HG02884 (cell line): ENCODE results near the gene SLC2A10.
"Not testable (repeated sequence)": the region's sequence is repeated elsewhere in the genome, so short reads cannot be mapped to it uniquely, and the experiment has no call there.

Experiments
- ATAC-seq: cut with Tn5 transposase; IDR thresholded peaks from one replicate; pipeline ENCODE4 v1.9.1; 2021; ENCODE audit warnings: mild to moderate bottlenecking, moderate library complexity; ENCODE audit not compliant: unreplicated experiment

SLC2A10 gene

GRCh38 chr20:46709459-46710152, at the start of gene SLC2A10:
Gene SLC2A10 (plus strand): TSS chr20:46709649. CDS start chr20:46709737, 88 bp downstream.
- no peak for ATAC-seq

GRCh38 chr20:46660487-46660886, 49.0 kb upstream of the SLC2A10 start:
- no peak for ATAC-seq

- no peak for ATAC-seq
Observed at GRCh38 chr20:46661659-46662058, 47.8 kb upstream of the SLC2A10 start.

- ATAC-seq, result no peak
Observed at GRCh38 chr20:46663531-46663930, 45.9 kb upstream of the SLC2A10 start.

GRCh38 chr20:46665602-46666001, 43.8 kb upstream of the SLC2A10 start:
- ATAC-seq, result no peak

- no peak for ATAC-seq
Observed at GRCh38 chr20:46666306-46666705, 43.1 kb upstream of the SLC2A10 start.

- no peak for ATAC-seq
Observed at GRCh38 chr20:46666818-46667515, 42.5 kb upstream of the SLC2A10 start.

GRCh38 chr20:46670228-46670584, 39.2 kb upstream of the SLC2A10 start:
- no peak for ATAC-seq

- no peak for ATAC-seq
Observed at GRCh38 chr20:46670585-46671584, 38.6 kb upstream of the SLC2A10 start.

GRCh38 chr20:46671866-46672542, 37.4 kb upstream of the SLC2A10 start:
- ATAC-seq, result no peak

GRCh38 chr20:46672543-46673148, 36.8 kb upstream of the SLC2A10 start:
- no peak for ATAC-seq

GRCh38 chr20:46673394-46674252, 35.8 kb upstream of the SLC2A10 start:
- ATAC-seq, result no peak

- no peak for ATAC-seq
Observed at GRCh38 chr20:46674253-46675083, 35.0 kb upstream of the SLC2A10 start.

- ATAC-seq, result not testable (repeated sequence)
Observed at GRCh38 chr20:46676649-46677316, 32.7 kb upstream of the SLC2A10 start.

GRCh38 chr20:46677608-46678007, 31.8 kb upstream of the SLC2A10 start:
- no peak for ATAC-seq

GRCh38 chr20:46678516-46678915, 30.9 kb upstream of the SLC2A10 start:
- ATAC-seq, result no peak

- no peak for ATAC-seq
Observed at GRCh38 chr20:46680684-46681031, 28.8 kb upstream of the SLC2A10 start.
